ENCODE results near the gene EPN3.

Gene EPN3

GRCh38 chr17:50535407-50535806 is 2.9 kb downstream of the EPN3 start:
- no peak for DNase-seq

GRCh38 chr17:50536683-50537646 is 4.4 kb downstream of the EPN3 start:
- no peak for DNase-seq

GRCh38 chr17:50537721-50538548 is 5.4 kb downstream of the EPN3 start:
- DNase-seq = no peak

GRCh38 chr17:50538549-50539410 is 6.2 kb downstream of the EPN3 start:
- DNase-seq = no peak

- DNase-seq = peak; percentile 14
These were observed 7.4 kb downstream of the EPN3 start for GRCh38 chr17:50539762-50540559.

- DNase-seq = no peak
These were observed 8.2 kb downstream of the EPN3 start for GRCh38 chr17:50540560-50541401.

GRCh38 chr17:50541402-50541715 is 8.8 kb downstream of the EPN3 start:
- no peak for DNase-seq

GRCh38 chr17:50541716-50542688 is 9.5 kb downstream of the EPN3 start:
- peak; percentile 90 for DNase-seq

- no peak for DNase-seq
These were observed 10.6 kb downstream of the EPN3 start for GRCh38 chr17:50542795-50543774.

- no peak for DNase-seq
These were observed 12.0 kb downstream of the EPN3 start for GRCh38 chr17:50544516-50544915.

- DNase-seq = no peak
These were observed 12.8 kb downstream of the EPN3 start for GRCh38 chr17:50545311-50545710.

GRCh38 chr17:50546701-50547034 is 14.1 kb downstream of the EPN3 start:
- DNase-seq = no peak

- DNase-seq = peak; percentile 88
These were observed 14.7 kb downstream of the EPN3 start, which contains the start of gene SPATA20 for GRCh38 chr17:50547035-50547735. Gene SPATA20 (plus strand): TSS chr17:50547174. CDS start chr17:50547209, 35 bp downstream.

GRCh38 chr17:50547736-50548083 is 15.2 kb downstream of the EPN3 start:
- no peak for DNase-seq

GRCh38 chr17:50548831-50549230 is 16.3 kb downstream of the EPN3 start:
- DNase-seq = no peak

- no peak for DNase-seq
These were observed 16.9 kb downstream of the EPN3 start for GRCh38 chr17:50549256-50549941.

GRCh38 chr17:50549969-50550368 is 17.4 kb downstream of the EPN3 start:
- no peak for DNase-seq

Measured in NCI-H345 (cell line).